Left colon (tissue), 2 donors: ENCODE measurements around the gene SLC34A3. TPM values are rescaled to one million over a fixed set of nuclear protein-coding genes. Genes with fewer than 3 reads are reported as not detected.
"Not testable (repeated sequence)": the region's sequence is repeated elsewhere in the genome, so short reads cannot be mapped to it uniquely, and the experiment has no call there.

ENCODE experiments used
- ATAC-seq: fragments of 200-7000 bp; cut with Tn5 transposase; one replicate; pipeline ENCODE4 v1.9.1; 2020; ENCODE audit warnings: mild to moderate bottlenecking, moderate library complexity
- DNase-seq, 2 donors: peaks; one replicate each; pipeline ENCODE4 v3.0.0-alpha.2; 2020
- intact Hi-C, 2 donors: fragments of 100-400 bp; cut with DNase I in 1 of 2; cut with micrococcal nuclease in 1 of 2; formaldehyde crosslinking; loops; one replicate each; pipeline versions ENCODE4 v1.11.2 to v1.14.0; 2022; cut with DNase I, micrococcal nuclease
- total RNA-seq, 2 donors: library from RNA; stranded (reverse); fragmentation: NEBNext Ultra II Directional; extraction: Animal tissue kit (Norgen Biotek cat#: 25700); gene quantifications; one replicate each; pipeline ENCODE4 v1.2.1, GENCODE V29; 2021
- donor health status: DM: no; HTN: no; CAD: no.
- donor health status: DM: yes; HTN: yes; CAD: no.

Gene SLC34A3
- total RNA-seq, 2 donors from 2014 or later: not detected

- DNase-seq: no peak
- ATAC-seq: no peak
- intact Hi-C loops: loop anchor here in 1 of 2 donors (10.0 kb wide), 1 partner anchor 119 kb away; the partner anchor contains the start of gene DPP7
These were observed 3.5 kb downstream of the SLC34A3 start for GRCh38 chr9:137234055-137234697.

- intact Hi-C loops: loop anchor here in 1 of 2 donors (10.0 kb wide), 1 partner anchor 120 kb away; the partner anchor contains the start of gene DPP7
- DNase-seq (no peak), ATAC-seq (no peak)
These were observed 4.2 kb downstream of the SLC34A3 start for GRCh38 chr9:137234758-137235423.

- ATAC-seq (no peak), DNase-seq (no peak)
- intact Hi-C loops: loop anchor here in 1 of 2 donors (10.0 kb wide), 1 partner anchor 121 kb away; the partner anchor contains the start of gene DPP7
These were observed 4.9 kb downstream of the SLC34A3 start for GRCh38 chr9:137235424-137236237.

- intact Hi-C loops: loop anchor here in 1 of 2 donors (10.0 kb wide), 1 partner anchor 122 kb away; the partner anchor contains the start of gene DPP7
- DNase-seq: peak; percentile 84 to 96
These were observed 5.7 kb downstream of the SLC34A3 start for GRCh38 chr9:137236238-137236935.

GRCh38 chr9:137236936-137237421 is 6.3 kb downstream of the SLC34A3 start:
- intact Hi-C loops: loop anchor here in 1 of 2 donors (10.0 kb wide), 1 partner anchor 122 kb away; the partner anchor contains the start of gene DPP7

More at GRCh38 chr9:137236238-137236935, 5.7 kb downstream of the SLC34A3 start:
- ATAC-seq: peak; percentile 38

GRCh38 chr9:137237759-137238726 is 7.3 kb downstream of the SLC34A3 start:
- ATAC-seq: peak; percentile 42
- intact Hi-C loops: loop anchor here in 1 of 2 donors (10.0 kb wide), 1 partner anchor 123 kb away; the partner anchor contains the start of gene DPP7
- DNase-seq: peak; percentile 71 to 78

More at GRCh38 chr9:137236936-137237421, 6.3 kb downstream of the SLC34A3 start:
- DNase-seq (no peak), ATAC-seq (no peak)

- not testable (repeated sequence) for ATAC-seq, DNase-seq
- intact Hi-C loops: loop anchor here in 1 of 2 donors (10.0 kb wide), 1 partner anchor 125 kb away; the partner anchor contains the start of gene DPP7
These were observed 9.0 kb downstream of the SLC34A3 start for GRCh38 chr9:137239541-137240200.

- intact Hi-C loops: no loop called here
- DNase-seq: peak; percentile 82 to 83
- ATAC-seq: peak; percentile 52
These were observed 9.7 kb downstream of the SLC34A3 start for GRCh38 chr9:137240318-137240840.

- ATAC-seq (peak; percentile 66), DNase-seq (peak; percentile 98 to 99)
- intact Hi-C loops: no loop called here
These were observed 10.3 kb downstream of the SLC34A3 start, which contains the start of gene TUBB4B for GRCh38 chr9:137240841-137241489. Gene TUBB4B (plus strand): TSS chr9:137241287. CDS start chr9:137241361, 74 bp downstream.

GRCh38 chr9:137241490-137242268 is 11.0 kb downstream of the SLC34A3 start:
- intact Hi-C loops: no loop called here
- ATAC-seq: peak; percentile 33
- DNase-seq: peak in 1 of 2 donors; percentile 77

GRCh38 chr9:137242269-137243203 is 11.8 kb downstream of the SLC34A3 start:
- intact Hi-C loops: no loop called here
- DNase-seq: no peak
- ATAC-seq: no peak

- ATAC-seq, DNase-seq, intact Hi-C loops: not testable (repeated sequence)
These were observed 12.5 kb downstream of the SLC34A3 start for GRCh38 chr9:137243266-137243625.

GRCh38 chr9:137243626-137244485 is 13.2 kb downstream of the SLC34A3 start:
- no peak for DNase-seq
- no peak for ATAC-seq
- intact Hi-C loops: no loop called here
